ENCODE results near the gene STN1. TPM values are rescaled to one million over a fixed set of nuclear protein-coding genes. Genes with fewer than 3 reads are reported as not detected.

Gene STN1
- total RNA-seq, 1 experiment from 2014 or later = 28.9 TPM

DNA sequence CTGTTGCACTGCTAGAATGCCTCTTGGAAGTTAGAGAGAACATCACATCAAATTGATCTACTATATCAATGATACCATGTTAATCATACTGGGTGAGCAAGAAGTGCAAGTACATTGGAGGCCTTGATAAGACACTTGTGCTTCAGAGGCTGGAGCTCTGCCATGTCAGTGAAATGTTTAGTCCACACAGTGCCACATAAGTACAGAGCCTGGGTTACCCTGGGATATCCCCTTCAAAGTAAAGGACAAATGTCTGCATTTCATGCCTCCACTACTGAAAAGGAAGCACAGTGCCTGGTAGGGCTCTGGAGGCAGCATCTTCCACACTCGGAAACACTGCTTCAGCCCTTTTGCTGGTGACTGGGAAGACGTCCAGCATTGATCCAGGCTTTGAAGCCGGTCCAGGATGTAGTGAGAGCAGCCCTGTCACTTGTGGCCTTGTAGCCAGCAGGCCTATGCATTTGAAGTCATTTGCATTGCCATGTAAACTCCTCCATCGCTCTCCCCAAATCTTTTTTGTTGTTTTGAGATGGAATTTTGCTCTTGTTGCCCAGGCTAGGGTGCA, 15.7 kb upstream of the STN1 start:
- no peaks in the 10 kb centered on the region for H3K4me1 ChIP-seq (ENCODE audit: control insufficient read depth, insufficient read depth, low read length)
- no peak overlapping the region for H3K27ac ChIP-seq (ENCODE audit: low read length)
- BruUV-seq (replicated peaks) = no TSS peak
- TF ChIP-seq TCF7L2 (IDR thresholded peaks at IDR 0.05; ENCODE audit: low read depth, low read length) = no peak
- TF ChIP-seq, protein P1, sequence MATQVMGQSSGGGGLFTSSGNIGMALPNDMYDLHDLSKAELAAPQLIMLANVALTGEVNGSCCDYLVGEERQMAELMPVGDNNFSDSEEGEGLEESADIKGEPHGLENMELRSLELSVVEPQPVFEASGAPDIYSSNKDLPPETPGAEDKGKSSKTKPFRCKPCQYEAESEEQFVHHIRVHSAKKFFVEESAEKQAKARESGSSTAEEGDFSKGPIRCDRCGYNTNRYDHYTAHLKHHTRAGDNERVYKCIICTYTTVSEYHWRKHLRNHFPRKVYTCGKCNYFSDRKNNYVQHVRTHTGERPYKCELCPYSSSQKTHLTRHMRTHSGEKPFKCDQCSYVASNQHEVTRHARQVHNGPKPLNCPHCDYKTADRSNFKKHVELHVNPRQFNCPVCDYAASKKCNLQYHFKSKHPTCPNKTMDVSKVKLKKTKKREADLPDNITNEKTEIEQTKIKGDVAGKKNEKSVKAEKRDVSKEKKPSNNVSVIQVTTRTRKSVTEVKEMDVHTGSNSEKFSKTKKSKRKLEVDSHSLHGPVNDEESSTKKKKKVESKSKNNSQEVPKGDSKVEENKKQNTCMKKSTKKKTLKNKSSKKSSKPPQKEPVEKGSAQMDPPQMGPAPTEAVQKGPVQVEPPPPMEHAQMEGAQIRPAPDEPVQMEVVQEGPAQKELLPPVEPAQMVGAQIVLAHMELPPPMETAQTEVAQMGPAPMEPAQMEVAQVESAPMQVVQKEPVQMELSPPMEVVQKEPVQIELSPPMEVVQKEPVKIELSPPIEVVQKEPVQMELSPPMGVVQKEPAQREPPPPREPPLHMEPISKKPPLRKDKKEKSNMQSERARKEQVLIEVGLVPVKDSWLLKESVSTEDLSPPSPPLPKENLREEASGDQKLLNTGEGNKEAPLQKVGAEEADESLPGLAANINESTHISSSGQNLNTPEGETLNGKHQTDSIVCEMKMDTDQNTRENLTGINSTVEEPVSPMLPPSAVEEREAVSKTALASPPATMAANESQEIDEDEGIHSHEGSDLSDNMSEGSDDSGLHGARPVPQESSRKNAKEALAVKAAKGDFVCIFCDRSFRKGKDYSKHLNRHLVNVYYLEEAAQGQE (IDR thresholded peaks at IDR 0.05; ENCODE audit: insufficient read depth in 1 of 2, low read depth in 2 of 2, low read length in 1 of 2) = no peak
- TF ChIP-seq SIN3A (IDR thresholded peaks at IDR 0.05; ENCODE audit: borderline replicate concordance, insufficient read depth, low read depth, low read length) = no peak
- no peak for TF ChIP-seq POLR2AphosphoS5 (IDR thresholded peaks at IDR 0.05; ENCODE audit: low read depth, low read length)
- TF ChIP-seq, protein P2, sequence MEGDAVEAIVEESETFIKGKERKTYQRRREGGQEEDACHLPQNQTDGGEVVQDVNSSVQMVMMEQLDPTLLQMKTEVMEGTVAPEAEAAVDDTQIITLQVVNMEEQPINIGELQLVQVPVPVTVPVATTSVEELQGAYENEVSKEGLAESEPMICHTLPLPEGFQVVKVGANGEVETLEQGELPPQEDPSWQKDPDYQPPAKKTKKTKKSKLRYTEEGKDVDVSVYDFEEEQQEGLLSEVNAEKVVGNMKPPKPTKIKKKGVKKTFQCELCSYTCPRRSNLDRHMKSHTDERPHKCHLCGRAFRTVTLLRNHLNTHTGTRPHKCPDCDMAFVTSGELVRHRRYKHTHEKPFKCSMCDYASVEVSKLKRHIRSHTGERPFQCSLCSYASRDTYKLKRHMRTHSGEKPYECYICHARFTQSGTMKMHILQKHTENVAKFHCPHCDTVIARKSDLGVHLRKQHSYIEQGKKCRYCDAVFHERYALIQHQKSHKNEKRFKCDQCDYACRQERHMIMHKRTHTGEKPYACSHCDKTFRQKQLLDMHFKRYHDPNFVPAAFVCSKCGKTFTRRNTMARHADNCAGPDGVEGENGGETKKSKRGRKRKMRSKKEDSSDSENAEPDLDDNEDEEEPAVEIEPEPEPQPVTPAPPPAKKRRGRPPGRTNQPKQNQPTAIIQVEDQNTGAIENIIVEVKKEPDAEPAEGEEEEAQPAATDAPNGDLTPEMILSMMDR (IDR thresholded peaks at IDR 0.05) = no peak
- in situ Hi-C loops (cut with HindIII; ENCODE audit: low pct_unique_long_range_greater_than_20kb, low sequenced_read_pairs) (no loop called here), intact Hi-C loops (cut with micrococcal nuclease; ENCODE audit: unreplicated experiment) (no loop called here)
- no peaks in the 10 kb centered on the region for H3K36me3 ChIP-seq (ENCODE audit: control insufficient read depth, insufficient read depth, low read length)
- no peak for DNase-seq (ENCODE audit: low read depth, low spot score)
- H3K27me3 ChIP-seq (ENCODE audit: control insufficient read depth, insufficient read depth, low read length) = no peaks in the 10 kb centered on the region
- no peak for ATAC-seq
- CTCF ChIA-PET = no interaction called here
- H3K4me3 ChIP-seq (ENCODE audit: low read depth in 2 of 2, low read length in 2 of 2) = no peak overlapping the region
- POLR2A ChIA-PET = no interaction called here
- H3K9me3 ChIP-seq (ENCODE audit: control insufficient read depth, insufficient read depth, low read depth, low read length) = no peaks in the 10 kb centered on the region

DNA sequence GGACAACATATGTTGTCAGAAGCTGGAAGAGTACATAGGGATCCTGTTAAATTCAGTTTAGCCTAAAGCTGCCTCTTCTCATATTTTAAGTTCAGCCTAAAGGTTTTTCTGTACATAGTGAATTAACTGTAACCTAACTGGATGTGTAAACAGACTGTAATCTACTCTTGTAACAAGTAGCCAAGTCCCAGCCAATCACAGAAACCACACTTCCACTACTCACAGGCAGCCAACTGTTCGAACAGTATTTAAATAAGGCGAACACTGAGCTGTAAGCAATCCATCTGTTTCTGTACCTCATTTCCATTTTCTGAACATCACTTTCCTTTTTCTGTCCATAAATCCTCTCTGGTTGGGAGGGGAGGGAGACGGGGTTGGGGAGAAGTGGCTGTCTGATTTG, 15.0 kb upstream of the STN1 start:
- ChIA-PET CTCF (no interaction called here), POLR2A (no interaction called here)
- in situ Hi-C loops (cut with HindIII; ENCODE audit: low pct_unique_long_range_greater_than_20kb, low sequenced_read_pairs) (no loop called here), intact Hi-C loops (cut with micrococcal nuclease; ENCODE audit: unreplicated experiment) (no loop called here)
- H3K4me3 ChIP-seq (ENCODE audit: low read depth in 2 of 2, low read length in 2 of 2) = no peak overlapping the region
- no TSS peak for BruUV-seq (replicated peaks)
- no peak for DNase-seq (ENCODE audit: low read depth, low spot score)
- no peak for ATAC-seq
- no peak overlapping the region for H3K27ac ChIP-seq (ENCODE audit: low read length)
- TF ChIP-seq, protein P1 (IDR thresholded peaks at IDR 0.05; ENCODE audit: insufficient read depth in 1 of 2, low read depth in 2 of 2, low read length in 1 of 2) = no peak
- TF ChIP-seq, protein P2 (IDR thresholded peaks at IDR 0.05) = no peak
- TF ChIP-seq TCF7L2 (IDR thresholded peaks at IDR 0.05; ENCODE audit: low read depth, low read length) (no peak), SIN3A (IDR thresholded peaks at IDR 0.05; ENCODE audit: borderline replicate concordance, insufficient read depth, low read depth, low read length) (no peak), POLR2AphosphoS5 (IDR thresholded peaks at IDR 0.05; ENCODE audit: low read depth, low read length) (no peak)
- H3K27me3 ChIP-seq (ENCODE audit: control insufficient read depth, insufficient read depth, low read length) = no peaks in the 10 kb centered on the region
- no peaks in the 10 kb centered on the region for H3K36me3 ChIP-seq (ENCODE audit: control insufficient read depth, insufficient read depth, low read length)
- H3K4me1 ChIP-seq (ENCODE audit: control insufficient read depth, insufficient read depth, low read length) = no peaks in the 10 kb centered on the region
- no peaks in the 10 kb centered on the region for H3K9me3 ChIP-seq (ENCODE audit: control insufficient read depth, insufficient read depth, low read depth, low read length)
